ENCODE data around the gene IFT27. TPM values are rescaled to one million over a fixed set of nuclear protein-coding genes. Genes with fewer than 3 reads are reported as not detected.

Gene IFT27
- total and polyA plus RNA-seq, 2 of the 4 experiments (the other 2 are of a cell fraction) = 14.5 to 26.9 TPM

DNA sequence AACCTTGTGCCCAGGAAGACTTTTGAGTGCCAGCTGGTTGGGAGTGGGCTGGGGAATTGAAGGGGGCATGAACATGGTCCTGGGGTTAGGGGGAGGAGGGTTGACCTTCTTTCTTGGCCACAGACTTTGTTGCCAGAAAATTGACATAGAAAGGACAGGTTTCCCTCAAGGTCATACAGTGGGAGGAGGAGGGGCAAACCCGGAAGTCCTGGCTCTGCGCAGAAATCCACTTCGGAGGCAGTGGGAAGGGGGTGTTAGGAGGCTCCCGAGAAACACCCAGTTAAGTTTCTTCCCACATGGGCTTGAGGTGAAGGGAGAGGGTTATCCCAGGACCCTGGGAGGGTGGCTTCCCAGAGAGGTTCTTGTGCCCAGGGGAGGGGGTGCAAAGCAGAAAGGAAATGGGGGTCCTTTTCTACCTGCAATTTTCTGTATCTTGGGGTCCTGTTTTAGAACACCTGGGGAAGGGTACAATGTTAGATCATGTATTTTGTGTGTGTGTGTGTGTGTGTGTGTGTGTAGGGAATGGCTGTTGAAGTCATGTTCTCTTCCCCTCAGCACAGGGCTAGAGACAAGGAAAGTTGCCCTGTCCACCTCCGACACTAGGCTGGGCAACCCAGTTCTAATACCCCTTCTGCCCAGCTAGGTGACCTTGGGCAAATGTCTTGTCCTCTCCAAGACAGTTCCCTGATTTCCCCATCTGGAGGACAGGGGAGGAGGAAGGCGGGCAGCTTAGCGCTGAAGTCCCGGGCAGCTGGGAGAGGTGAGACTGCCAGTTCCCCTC lies 39.8 kb upstream of the IFT27 start:
- H3K4me2 ChIP-seq (ENCODE audit: low read depth, low read length) = no peak overlapping the region
- no peak overlapping the region for H3K4me3 ChIP-seq (ENCODE audit: insufficient read depth, low read depth, low read length)
- H4K91ac ChIP-seq (ENCODE audit: insufficient read depth, low read depth, low read length) = no peak overlapping the region
- no TSS peak for BruUV-seq (replicated peaks)
- no peak overlapping the region for H3K23ac ChIP-seq (ENCODE audit: low read depth, low read length)
- H3K4ac ChIP-seq (ENCODE audit: low read depth, low read length) = no peak overlapping the region
- no peak overlapping the region for H3K18ac ChIP-seq (ENCODE audit: low read depth, low read length)
- CTCF ChIA-PET = no interaction called here
- POLR2A ChIA-PET (ENCODE audit: unreplicated experiment) = no interaction called here
- peaks cover 81% of the 10 kb centered on the region for H3K27me3 ChIP-seq (ENCODE audit: control insufficient read depth, insufficient read depth, low read length)
- no peak overlapping the region for H4K8ac ChIP-seq (ENCODE audit: low read depth in 2 of 2, low read length in 2 of 2)
- H3K79me1 ChIP-seq (ENCODE audit: low read depth in 1 of 2, low read length in 2 of 2) = no peaks in the 10 kb centered on the region
- H3K27ac ChIP-seq (ENCODE audit: insufficient read depth, low read length) = no peak overlapping the region
- H2BK20ac ChIP-seq (ENCODE audit: low read depth, low read length) = no peak overlapping the region
- DNase-seq (no peak), ATAC-seq (ENCODE audit: low read depth) (no peak)
- H4K5ac ChIP-seq (ENCODE audit: low read depth, low read length) = no peak overlapping the region
- no peak overlapping the region for H2AFZ ChIP-seq (replicated peaks; ENCODE audit: low read length, poor library complexity)
- H4K20me1 ChIP-seq (ENCODE audit: insufficient read depth, low read length) = no peaks in the 10 kb centered on the region
- no peak overlapping the region for H2BK120ac ChIP-seq (ENCODE audit: low read depth, low read length)
- no peaks in the 10 kb centered on the region for H3K36me3 ChIP-seq (ENCODE audit: control insufficient read depth, insufficient read depth, low read length)
- dilution Hi-C loops (cut with HindIII; ENCODE audit: low sequenced_read_pairs, unreplicated experiment) (no loop called here), intact Hi-C loops (cut with micrococcal nuclease) (no loop called here), in situ Hi-C loops (cut with MboI; ENCODE audit: low sequenced_read_pairs) (no loop called here)
- TF ChIP-seq NFE2L2 (IDR thresholded peaks at IDR 0.05; ENCODE audit: low read depth, low read length) (no peak), CHD1 (IDR thresholded peaks at IDR 0.05; ENCODE audit: low read depth, low read length) (no peak)
- H2BK5ac ChIP-seq (ENCODE audit: low read depth, low read length, poor library complexity, severe bottlenecking) = no peak overlapping the region
- H3K4me1 ChIP-seq (ENCODE audit: control insufficient read depth, insufficient read depth, low read length) = no peaks in the 10 kb centered on the region
- H3K14ac ChIP-seq (replicated peaks; ENCODE audit: low read depth, low read length) = no peak overlapping the region
- no peak overlapping the region for H3K9ac ChIP-seq (ENCODE audit: low read depth, low read length)
- H2AK9ac ChIP-seq (replicated peaks; ENCODE audit: low read depth, low read length, poor library complexity) = no peak overlapping the region
- no peak overlapping the region for H2AK5ac ChIP-seq (ENCODE audit: low read depth, low read length)
- no peak overlapping the region for H3K56ac ChIP-seq (ENCODE audit: extremely low read depth, insufficient read depth, low read length)
- H3K9me1 ChIP-seq (ENCODE audit: insufficient read depth, low read length) = no peaks in the 10 kb centered on the region
- WGBS, 2 experiments (ENCODE audit: extremely low coverage in 2 of 2, insufficient read length in 1 of 2) = no CpG with 5 or more reads among the region's 8 CpGs
- no peaks in the 10 kb centered on the region for H3K9me3 ChIP-seq (ENCODE audit: control insufficient read depth, insufficient read depth, low read length)
- no peak overlapping the region for H2BK15ac ChIP-seq (ENCODE audit: low read depth, low read length)

Measured in IMR-90 (cell line).